Activated CD4-positive, alpha-beta T cell treated with anti-CD3 and anti-CD28 coated beads for 4 hours (primary cell): Measurements from ENCODE around the gene ARHGEF26.

ENCODE experiments used
- DNase-seq, 2 donors: peaks; one replicate each; pipeline ENCODE4 v3.0.0-alpha.2; 2020

ARHGEF26 gene

DNA sequence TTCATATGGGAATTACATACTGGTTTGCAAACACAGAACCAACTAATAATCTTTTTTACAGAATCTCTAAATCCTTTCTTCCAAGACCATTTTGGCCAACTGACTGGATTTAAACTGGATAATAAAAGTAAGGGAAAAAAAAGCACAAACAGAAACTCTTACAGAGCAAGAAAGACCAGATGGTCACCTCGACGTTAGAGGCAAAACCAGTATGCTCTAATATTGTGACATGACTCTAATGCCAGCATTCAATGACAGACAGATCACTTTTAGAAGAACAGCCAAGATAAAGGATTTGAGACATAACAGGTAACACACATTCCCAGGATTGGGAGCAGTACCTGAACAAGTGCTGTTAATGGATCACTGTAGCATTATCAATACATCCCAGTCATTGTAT is 152.2 kb downstream of the ARHGEF26 start:
- no peak for DNase-seq

DNA sequence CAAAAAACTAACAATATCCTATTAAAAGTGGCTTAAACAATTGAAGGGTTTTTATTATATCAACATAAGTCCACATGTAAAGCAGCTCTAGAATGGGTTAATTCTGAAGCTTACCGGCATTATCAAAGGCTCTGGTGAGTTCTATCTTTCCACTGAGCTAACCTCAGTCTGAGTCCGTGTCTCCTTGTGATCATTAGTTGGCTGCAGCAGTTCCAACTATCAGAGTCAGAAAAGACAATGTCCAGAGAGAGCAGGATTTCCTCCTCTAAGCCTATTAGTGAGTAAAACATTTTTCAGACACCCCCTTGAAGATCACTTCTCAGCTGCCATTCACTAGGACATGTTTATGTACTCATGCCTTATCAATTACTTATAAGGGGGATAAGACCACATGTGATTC is 153.2 kb downstream of the ARHGEF26 start:
- no peak for DNase-seq

DNA sequence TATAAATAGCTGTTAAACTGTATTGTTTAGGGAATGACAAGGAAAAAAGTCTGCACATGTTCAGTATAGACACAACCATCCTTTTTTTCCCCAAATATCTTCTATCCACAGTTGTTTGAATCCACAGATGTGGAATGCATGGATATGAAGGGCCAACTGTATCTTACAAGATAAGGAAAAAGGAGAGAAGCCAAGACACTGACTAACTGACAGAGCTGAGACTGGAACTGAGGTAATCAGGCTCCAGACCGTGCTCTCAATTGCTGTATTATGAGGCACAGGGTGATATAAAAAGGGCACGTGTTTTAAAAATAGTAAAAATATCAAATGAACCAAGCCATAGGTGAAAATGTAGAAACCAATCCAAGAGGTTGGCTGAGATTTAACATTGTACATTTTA is 154.1 kb downstream of the ARHGEF26 start:
- no peak for DNase-seq

DNA sequence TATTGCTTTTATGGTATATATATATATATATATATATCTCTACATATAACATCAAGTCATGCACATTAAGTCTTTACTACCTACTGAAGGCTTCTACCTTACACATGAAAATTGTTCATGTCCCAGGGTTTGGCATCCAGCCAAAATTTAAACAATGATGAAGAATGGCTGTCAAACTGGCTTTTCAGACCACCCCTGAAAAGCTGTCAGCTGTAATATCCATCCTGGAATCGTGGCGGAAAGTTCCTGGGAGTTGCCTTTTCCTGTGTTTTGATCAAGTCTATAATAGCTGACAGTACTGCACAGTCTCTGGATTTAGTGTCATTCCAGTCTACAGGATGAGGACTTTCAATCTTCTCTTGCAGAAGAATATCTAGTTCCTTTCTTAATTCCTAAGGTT is 154.8 kb downstream of the ARHGEF26 start:
- no peak for DNase-seq

DNA sequence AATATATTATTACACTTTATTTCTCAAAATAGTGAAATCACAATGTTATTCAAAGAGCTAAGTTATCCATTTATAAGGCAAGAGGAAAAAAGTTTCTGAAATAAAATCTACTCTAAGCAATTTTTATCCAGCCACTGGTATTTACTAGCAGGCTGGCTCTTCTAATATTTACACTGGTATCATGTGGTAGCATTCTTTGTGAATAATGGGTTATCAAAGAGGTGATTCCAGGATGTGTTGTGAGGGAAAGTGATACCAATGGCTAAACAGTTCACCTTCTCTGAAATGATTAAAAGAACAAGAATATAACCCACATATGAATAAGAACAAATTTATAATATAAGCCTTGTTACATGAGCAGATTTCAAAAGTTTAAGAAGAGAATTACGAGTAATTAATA is 159.0 kb downstream of the ARHGEF26 start:
- no peak for DNase-seq

DNA sequence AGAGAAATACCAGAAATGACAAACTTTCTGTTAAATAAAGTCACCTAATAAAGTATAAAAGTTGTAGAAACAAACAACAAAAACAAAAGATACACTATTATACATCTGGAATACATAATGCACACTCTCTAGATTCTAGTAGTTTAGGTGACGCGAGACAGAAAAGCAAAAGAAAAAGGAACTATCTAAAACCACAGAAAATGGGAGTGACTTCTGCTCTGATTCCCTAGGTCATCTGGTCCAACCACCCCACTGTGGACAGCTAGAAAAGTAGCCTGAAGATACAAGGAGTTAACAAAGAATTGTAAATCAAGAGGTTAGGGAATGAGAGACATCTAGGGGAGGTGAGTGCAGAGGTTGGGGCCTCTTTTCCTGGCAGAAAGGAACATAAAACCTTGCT is 164.0 kb downstream of the ARHGEF26 start:
- DNase-seq, result no peak

DNA sequence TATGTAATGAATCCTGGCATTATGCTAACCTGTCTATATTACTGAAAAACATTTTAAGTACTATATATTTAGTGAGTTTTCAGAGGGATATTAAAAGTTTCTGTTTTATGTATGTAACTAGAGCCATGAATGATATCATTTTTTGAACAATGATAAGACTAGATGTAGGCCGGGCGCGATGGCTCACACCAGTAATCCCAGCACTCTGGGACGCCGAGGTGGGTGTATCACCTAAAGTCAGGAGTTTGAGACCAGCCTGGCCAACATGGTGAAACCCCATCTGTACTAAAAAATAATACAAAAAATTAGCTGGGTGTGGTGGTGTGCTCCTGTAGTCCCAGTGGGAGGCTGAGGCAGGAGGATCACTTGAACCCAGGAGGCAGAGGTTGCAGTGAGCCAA is 169.0 kb downstream of the ARHGEF26 start:
- DNase-seq, result no peak

DNA sequence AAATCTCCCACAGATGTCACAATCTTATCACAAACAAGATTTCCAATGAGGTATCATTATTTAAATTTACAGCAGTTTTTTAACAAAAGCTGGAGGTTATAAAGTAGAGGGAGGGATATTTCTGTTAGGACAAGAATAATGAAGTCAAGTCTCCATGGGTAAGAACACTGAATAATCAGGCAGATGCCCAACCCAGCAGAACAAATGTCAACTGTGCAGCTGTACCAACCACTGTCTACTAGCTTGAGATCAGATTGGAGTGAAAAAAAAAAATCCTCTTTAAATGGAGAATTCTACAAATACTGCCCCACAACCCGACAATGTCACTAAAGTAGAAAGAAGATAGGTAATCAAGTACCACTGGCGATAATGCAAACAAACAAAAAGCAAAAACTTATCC is 172.8 kb downstream of the ARHGEF26 start:
- no peak for DNase-seq

DNA sequence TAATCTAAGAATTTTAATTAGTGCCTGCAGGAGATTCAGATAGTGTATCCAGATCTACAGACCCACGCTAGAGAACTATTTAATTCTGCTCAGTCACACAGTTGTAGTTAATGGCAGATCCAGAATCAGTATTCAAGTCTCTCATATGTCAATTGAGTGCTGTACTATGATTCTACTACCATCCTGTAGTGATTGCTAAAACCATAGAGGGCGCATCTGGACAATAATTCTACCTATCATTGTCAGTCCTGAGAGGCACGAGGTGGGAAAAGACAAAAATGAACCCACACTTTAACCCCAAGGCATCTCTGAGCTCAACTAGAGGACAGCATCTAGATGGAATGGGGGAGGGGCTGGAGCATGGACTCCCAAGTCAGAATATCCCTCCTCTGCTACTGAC is 180.4 kb downstream of the ARHGEF26 start:
- no peak for DNase-seq

DNA sequence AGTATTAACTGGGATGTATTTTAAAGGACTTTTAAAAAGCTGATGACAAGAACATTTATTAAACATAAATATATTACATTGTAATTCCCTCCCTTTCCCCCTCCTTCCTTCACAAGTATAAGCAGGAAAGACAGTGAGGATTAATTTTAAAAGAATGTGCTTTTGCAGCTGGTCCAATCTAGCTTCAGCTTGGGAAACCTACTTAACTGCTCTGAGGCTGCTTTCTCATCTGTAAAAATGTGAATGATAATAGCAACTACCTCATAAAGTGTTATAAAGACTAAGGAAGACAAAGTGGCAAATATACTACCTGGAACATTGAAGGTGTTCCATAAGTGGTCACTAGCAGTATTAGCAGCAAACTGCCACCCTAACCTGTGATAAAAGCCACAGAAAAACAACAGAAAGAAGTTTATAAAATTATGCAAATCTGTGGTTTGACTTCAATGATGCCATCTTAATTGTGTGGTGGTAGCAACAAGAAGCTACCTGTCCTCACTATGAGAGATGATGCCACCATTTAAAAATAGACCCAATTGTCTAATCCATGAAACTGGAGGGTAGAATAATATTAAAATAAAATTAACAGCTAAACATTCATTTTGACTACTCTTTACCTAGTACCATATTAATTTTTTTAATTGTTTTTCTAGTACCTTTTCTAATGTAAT is 183.1 kb downstream of the ARHGEF26 start:
- DNase-seq, result no peak

DNA sequence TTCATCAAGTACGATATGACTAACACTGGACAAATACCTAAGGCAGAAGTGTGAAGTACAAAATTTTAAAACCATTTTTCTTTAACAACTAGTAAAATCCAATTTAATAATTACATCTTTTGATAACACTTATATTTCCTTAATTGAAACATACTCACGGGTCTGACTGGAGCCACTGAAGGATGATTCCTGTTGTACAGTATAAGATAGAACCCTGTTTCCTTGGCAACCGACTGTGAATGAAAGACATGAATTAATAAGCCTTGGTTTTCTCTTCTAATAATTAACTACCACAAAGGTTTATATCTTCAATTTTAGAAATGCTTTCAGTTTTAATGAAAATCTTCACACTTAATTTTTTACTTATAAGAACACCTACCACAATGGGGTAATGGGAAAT is 183.7 kb downstream of the ARHGEF26 start:
- DNase-seq, result no peak

DNA sequence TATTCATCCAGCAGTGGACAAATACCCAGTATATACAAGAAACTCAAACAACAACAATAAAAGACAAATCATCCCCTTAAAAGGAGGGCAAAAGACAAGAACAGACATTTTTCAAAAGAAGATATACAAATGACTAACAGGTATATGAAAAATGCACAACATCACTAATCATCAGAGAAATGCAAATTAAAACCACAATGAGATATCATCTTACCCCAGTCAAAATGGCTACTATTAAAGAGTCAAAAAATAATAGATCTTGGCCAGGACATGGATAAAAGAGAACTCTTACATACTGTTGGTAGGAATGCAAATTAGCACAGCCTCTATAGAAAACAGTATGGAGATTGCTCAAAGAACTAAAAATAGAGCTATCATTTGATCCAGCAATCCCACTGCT is 186.2 kb downstream of the ARHGEF26 start:
- DNase-seq, result no peak
